GM21367 (cell line): ENCODE results near the gene MRPS34.

ENCODE experiments used
- ATAC-seq: cut with Tn5 transposase; IDR thresholded peaks from one replicate; pipeline ENCODE4 v1.9.1; 2021; ENCODE audit not compliant: unreplicated experiment

Gene MRPS34

DNA sequence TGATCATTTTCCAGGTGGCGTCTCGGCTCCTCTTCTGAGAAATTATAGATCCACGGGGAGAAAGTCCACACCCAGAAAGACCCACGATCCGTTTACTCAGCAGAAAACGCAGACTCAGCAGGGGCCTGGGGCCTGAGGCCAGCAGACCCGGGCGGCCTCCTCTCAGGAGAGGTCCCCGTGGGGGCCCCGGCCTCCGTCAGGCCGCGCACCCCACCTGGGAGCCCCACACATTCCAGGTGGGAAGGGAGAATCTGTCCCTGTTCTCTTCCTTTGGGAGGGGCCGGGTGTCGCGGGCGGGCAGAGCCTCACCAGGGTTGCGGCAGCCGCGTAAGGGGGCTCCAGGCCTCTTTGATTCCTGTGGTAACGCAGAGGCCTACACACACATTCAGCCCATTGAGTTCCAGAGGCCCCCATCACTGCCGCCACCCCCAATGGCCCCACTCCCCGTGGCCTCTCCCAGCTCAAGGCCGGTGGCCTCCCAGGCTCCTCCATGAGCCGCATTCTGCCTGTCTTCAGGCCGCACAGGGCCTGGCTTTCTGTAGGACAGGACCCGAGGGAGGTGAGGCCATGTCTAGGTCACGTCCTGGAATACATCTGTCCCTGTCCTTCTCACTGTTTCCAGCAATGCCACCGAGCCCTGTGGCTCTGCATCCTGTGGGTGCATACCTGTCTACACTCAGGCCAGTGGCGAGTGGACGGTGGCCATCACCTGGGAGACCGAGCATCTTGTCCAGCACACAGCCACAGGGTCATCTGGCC, 22.2 kb upstream of the MRPS34 start:
- ATAC-seq = no peak

DNA sequence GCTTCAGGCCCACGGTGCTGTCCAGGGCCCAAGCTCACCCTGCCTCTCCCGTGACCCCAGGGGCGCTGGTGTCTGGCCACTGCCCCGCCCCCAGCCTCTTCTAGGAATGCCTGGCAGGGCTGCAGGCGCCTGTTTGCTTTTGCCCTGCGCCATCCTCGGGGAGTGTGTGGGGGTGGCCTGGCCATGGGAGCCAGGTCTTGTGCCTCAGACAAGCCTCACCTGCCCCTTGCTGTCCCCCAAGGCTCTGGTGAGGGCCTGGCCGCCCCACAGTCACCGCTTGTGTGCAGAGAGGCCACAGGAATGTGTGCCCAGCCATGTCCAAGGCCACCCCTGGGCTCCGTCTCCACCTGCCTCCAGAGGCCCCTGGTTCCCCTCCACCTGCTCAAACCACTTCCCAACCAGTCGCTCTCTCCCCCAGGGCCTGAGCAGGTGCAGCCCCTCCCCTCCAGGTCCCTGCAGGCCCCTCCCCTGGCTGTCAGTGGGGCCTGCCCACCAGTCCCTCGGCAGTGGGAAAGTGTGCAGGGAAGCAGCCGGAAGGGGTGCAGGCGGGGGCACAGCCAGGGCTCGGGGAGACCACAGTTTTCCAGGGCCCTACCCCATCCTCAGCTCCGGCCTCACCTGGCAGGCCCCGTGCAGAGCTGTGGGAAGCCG, 21.4 kb upstream of the MRPS34 start:
- ATAC-seq = no peak

DNA sequence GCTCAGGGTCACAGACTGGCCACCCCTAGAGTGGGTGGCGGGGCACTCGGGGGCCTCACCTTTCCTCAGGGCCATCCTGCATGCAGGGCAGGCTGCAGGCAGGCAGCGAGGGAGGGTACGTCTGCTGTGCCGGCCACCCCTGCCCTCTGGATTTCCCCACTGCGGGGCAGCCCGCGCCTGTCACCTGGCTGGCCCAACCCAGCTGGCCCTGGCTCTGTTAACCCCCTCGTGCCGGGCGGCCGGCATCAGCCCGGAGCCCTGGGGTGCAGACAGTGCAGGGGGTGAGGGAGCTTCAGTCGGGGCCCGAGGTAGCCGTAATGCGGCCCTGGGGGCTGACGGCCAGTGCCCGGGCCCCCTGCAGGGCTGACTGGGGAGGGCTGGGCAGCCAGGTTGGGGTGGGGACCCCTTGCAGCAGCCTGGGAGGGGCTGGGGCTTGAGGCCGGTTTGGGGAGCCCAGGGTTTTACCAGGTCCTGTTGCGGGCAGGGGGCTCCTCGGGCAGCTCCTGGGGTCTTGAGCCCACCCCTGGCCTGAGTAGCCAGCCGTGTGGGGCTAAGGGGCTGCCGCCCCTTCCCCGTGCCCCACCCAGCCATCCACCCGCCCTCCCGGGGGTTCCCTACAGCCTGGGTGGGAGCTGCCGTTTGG, 20.8 kb upstream of the MRPS34 start, which contains the start of gene IGFALS:
IGFALS (minus strand) TSS at position 128 of the 643 bp plus-strand sequence; CDS start at position 75, 53 bp downstream.
- ATAC-seq = no peak

DNA sequence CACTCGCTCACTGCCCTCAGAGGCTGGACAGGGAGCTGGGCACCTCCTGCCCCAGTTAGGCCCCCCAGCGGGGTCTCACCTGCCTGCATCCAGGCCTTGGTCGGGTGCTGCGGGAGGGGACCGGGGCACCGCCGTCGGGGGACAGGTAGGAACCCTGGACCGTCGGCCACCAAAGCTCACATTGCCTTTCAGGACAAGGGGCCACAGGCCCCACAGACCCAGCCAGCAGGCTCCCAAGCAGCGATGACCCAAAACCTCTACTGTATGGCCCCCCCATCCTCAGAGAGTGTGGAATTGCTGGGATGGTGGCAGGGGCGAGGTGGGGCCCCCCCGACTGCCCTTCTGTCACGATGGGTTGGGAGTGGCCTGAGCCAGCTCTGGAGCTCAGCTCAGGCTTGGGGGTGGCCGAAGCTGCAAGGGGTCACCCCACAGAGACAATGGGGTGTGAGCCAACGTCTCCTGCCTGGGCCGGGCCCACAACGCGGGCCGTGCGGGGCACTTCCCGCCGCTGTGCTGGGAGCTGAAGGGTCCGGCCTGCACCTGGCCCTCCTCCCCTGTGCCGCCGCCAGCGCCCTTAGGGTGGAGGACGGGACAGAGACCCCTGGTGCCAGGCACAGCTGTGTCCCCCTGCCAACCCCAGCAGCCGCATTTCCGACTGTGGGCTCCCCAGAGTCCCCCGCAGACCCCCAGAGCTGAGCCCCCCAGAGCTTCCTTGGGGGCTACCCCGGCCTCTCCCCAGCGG, 20.1 kb upstream of the MRPS34 start:
- ATAC-seq = no peak

DNA sequence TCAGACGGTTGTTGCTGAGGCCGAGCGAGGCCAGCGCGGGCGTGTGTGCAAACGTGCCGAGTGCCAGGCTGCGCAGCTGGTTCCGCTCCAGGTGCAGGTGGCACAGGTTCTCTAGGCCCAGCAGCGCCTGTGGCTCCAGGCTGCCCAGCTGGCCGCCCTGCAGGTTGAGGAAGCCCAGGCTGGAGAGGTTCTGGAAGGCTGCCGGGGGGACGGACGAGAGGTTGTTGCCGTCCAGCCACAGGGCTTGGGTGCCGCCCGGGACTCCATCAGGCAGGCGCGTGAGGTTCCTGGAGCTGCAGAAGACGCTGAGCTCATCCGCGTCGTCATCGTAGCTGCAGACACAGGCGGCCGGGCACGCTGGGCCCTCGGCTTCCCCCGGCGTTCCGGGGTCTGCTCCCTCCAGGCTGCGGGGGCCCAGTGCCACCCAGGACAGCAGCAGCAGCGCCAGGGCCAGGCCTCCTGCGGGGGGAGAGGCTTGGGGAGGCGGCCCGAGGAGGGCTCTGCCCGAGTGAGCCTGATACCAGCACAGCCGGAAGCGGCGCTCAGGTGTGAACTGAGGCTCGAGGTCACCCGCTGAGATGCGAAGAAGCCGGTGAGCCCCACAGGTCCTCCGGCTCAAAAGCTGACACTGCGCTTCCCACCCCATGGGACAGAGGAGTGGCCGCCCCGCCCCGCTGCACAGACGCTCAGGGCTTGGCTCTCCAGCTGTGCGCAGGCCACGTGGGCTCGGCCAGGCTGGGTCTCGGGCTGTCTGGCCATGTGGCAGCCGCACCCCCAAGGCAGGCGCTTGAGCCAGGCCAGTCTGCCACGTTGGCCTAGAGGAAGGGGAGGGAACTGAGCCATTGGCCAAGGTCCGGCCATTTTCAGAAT, 19.2 kb upstream of the MRPS34 start:
- no peak for ATAC-seq

DNA sequence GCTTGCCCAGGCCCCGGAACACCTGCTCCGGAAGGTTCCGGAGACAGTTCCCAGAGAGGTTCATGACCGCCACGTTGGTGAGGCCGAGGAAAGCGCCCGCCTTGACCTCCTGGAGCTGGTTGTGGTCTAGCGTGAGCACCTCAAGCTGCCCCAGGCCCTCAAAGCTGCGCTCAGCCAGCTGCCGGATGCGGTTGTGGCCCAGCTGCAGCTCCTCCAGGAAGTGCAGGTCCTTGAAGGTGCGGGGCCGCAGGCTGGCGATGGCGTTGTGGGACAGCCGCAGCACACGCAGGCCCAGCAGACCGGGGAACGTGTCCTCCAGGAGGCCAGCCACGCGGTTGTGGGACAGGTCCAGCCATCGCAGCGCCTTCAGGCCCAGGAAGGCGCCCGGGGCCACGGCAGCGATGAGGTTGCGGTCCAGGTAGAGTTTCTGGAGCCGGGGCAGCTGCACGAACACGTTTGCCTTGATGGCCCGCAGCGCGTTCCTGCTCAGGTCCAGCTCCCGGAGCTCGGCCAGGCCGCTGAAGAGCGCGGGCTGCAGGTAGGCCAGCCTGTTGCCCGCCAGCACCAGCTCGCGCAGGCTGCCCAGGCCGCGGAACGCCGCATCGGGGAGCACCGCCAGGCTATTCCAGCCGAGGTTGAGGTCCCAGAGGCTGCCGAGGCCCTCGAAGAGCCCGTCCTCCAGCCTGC, 18.5 kb upstream of the MRPS34 start:
- no peak for ATAC-seq

DNA sequence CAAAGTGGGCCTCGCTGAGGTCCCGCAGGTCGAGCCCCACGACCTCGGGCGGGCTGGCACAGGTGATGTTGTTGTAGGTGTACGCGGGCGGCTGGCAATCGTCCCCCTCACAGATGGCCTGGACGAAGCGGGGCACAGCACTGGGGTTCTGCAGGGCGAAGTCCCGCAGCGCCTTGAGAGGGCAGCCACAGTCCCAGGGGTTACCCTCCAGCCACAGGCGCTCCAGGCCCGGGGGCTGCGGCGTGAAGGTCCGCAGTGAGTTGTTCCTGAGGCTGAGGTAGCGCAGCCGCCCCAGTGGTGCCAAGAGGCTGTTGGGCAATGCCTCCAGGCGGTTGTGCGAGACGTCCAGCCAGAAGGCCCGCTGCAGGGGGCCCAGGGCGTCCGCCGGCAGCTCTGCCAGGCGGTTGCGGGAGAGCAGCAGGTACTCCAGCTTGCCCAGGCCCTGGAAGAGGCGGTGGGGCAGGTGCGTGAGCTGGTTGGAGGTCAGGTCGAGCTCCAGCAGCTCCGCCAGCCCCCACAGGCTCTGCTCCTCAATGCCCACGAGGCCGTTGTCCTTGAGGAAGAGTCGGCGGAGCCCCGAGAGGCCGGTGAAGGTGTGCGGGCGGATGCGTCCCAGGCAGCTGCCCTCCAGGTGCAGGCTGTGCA, 17.8 kb upstream of the MRPS34 start:
- ATAC-seq = no peak

DNA sequence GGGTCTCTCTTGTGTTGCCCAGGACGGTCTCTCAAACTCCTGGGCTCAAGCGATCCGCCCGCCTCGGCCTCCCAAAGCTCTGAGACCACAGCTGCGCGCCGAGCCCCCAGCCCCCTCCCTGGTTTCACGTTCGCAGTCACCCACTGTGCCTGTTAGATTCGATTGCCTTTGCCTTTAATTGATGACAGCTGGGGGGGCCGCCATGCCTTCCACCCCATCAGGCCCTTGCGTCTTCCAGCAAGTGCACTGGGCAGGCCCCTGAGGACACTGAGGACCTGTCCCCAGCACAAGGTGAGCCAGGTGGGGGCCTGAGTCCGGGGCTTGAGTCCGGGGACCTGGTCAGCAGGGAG, 17.3 kb upstream of the MRPS34 start:
- ATAC-seq = no peak

DNA sequence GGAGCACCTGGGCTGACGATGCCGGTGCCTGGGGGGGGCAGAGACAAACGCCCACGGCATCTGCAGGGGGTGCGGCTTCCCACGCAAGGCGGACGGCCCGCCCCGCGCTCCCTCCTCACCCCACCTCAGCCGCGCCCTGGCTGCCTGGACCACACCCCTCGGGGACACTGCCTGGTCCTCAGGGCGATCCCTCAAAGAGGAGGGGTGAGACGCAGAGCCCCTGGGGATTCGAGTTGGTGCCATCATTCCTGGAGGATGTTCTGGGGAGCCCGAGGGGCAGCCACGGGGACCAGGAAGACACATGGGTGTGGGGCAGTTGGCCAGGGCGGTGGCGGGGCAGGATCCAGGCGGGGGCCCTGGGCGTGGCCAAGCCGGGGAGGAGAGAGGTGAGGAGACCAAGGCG, 16.7 kb upstream of the MRPS34 start:
- ATAC-seq = no peak

DNA sequence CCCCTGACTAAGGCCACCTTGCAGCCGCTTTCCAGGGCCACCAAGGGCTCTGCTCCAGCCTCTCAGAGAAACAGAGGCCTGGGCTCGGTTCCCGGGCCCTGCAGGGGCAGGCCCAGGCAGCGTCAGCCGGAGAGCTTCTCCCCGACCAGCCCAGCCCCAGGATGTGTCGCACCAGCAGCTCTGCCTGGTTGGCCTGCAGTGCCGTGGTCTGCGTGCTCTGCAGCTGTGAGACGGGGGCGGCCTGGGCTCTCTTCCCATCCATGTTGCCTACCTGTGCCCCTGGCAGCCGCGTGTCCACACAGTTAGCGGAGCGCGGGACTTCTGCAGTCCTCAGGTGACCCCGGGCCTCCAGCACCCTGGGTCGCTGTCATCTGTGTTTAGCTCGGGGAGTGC, 15.8 kb upstream of the MRPS34 start:
- no peak for ATAC-seq

DNA sequence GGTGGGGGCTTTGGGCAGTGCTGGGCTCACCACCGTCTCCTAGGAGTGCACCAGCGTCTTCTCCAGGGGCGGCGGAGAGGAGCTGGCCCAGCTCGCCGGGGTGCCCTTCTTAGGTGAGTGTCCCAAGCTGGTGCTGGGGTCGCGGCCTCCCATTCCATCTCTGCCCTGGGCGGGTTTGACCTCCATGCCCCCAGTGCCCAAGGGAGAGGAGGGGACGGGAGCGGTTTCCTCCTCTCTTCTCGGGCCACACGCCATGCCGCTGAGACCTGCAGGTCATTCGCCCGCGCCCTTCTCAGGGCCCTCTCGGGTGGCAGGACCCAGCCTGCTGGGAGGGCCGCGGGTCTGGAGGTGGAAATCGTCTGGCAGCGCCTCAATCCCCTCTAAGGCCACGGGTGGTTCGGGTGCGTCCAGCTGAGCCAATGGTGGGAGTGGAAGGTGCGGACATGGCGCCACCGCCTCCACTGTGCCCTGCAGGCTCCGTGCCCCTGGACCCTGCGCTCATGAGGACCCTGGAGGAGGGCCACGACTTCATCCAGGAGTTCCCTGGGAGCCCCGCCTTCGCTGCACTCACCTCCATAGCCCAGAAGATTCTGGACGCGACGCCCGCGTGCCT, 15.3 kb upstream of the MRPS34 start:
- ATAC-seq = no peak

DNA sequence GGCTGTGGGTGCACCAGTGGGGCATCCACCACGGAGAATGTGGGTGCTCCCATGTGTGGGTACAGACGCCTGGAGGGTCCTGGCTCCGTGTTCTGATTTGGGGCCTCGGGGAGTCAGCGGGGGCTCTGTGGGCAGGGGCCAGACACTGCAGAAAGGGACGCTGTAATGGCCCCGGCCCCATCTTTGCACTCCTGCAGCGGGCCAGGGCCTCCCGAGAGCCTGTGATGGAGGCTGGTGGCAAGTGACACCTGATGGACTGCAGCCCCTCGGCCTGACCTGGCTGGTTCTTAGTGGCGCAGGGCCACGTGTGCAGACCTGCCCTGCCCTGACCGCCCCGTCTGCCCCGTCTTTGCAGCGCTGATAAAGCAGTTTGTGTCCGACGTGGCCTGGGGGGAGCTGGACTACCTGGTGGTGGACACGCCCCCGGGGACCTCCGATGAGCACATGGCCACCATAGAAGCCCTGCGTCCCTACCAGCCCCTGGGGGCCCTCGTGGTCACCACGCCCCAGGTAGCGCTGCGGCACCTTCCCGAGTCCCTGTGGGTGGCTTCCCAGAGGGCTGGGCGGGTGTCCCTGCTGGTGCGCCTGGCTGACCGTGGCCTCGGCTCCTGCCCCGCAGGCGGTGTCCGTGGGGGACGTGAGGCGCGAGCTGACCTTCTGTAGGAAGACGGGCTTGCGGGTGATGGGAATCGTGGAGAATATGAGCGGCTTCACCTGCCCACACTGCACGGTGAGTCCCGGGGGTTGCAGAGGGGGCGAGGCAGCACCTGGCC, 14.6 kb upstream of the MRPS34 start:
- ATAC-seq = no peak

DNA sequence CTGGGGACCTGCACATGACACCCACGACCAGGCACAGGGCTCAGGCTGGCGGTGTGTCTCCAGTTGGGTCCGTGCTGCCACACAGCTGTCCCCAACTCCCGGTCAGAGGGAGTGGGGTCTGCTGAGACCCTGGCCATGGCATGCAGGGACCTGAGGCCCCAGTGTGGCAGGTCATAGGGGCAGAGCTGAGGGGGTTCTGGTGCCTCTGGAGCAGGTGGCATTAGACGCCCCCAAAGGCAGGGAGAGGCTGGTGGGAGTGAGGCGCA, 14.1 kb upstream of the MRPS34 start:
- ATAC-seq = no peak

DNA sequence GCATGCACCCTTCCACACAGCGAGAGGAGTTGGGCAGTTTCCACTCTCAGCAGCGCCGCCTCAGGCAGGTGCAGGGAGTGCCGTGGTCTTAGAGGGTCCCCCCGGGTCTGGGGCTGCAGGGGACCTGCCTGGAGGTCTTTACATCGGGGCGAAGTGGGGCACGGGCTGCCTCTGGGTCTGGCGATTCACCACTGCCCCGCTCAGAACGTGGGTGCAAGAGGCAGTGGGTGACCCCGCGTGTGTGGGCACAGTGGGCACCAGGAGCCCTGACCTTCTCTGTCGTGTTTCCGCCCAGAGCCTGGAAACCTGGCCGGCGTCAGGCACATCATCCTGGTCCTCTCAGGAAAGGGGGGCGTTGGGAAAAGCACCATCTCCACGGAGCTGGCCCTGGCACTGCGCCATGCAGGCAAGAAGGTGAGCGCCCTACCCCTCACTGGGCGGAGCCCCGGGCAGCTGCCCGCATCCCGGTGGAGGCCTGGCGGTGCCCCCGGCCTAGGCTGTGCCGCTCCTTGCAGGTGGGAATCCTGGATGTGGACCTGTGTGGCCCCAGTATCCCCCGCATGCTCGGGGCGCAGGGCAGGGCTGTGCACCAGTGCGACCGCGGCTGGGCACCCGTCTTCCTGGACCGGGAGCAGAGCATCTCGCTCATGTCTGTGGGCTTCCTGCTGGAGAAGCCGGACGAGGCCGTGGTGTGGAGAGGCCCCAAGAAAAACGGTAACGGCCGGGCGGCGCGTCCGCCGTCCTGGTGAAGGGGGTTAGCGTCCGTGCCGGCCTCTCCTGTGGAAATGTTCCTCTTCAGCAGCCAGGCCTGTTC, 13.5 kb upstream of the MRPS34 start:
- no peak for ATAC-seq

DNA sequence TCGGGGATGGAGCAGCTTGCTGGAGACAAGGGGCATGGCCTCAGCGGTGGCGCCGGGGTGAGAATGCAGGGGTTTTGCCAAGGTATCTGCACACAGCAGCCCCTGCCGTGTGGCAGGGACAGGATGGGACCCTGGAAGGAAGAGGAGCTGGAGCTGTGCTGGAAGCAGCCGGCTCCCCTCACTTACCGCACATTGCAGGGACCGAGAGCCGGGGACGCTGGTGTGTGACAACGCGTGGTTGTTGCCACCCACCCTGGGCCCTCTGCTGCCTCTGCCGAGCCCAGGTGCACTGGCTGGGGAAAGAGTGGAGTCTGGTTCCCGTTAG, 12.9 kb upstream of the MRPS34 start:
- no peak for ATAC-seq

DNA sequence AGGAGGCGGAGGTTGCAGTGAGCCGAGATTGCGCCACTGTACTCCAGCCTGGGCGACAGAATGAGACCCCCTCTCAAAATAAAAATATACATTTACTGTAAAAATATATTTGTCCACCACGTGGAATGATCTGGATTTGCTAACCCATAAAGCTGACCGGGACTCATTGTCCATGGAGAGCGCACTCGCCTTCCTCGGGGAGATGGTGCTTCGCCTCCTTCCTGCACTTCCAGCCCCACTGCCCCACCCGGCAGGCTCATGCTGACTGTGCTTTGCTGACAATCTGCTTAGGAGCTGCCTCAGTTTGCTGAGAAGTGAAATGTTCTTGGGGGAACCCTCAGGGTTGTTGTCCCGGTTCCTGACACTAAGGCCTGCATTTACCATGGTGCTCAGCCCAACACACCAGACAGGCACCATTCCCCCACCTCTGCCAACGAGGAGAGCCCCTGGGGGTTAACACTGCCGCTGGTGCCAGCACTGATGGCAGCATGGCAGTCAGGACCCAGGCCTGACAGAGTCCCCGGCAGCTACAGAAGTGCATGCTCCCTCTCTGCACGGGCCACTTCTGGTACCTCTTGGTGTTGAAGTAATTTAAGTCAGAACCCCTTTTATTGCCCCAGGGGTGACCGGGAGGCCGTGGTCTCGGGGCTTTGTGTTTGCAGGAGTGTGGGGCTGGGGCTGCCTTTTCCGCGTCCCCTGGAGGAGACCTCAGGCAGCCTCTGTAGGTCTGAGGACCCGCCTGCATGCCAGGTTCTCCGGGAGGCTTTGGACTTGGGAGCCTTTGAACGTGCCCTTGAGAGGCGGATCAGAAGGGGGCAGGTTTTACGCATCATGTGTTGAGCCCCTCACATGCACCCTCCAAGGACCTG, 12.3 kb upstream of the MRPS34 start:
- no peak for ATAC-seq
